HepG2 (cell line): ENCODE results near the gene ADAMTS16. TPM values are rescaled to one million over a fixed set of nuclear protein-coding genes. Genes with fewer than 3 reads are reported as not detected.

Source experiments
- ATAC-seq: fragments of 200-7000 bp; cut with Tn5 transposase; 3 replicates; pipeline ENCODE4 v1.9.1; 2020; ENCODE audit warnings: mild to moderate bottlenecking, moderate library complexity
- BruUV-seq: library from RNA; stranded (reverse); fragments of 400-500 nt; replicated peaks from 2 replicates; lab custom pipeline; 2021; lab: Mats Ljungman, UMichigan
- CTCF ChIA-PET: fragments of 300-600 bp; formaldehyde crosslinking; extraction: SDS; loops from one replicate; lab custom pipeline; 2021; ENCODE audit warnings: low total read pairs, inconsistent platforms, low intra/inter-chr PET ratio; lab: Yijun Ruan, JAX
- POLR2A ChIA-PET: fragments of 350-600 bp; sonication (Branson Sonifier 250); formaldehyde crosslinking; loops from one replicate; lab custom pipeline; 2020; ENCODE audit warnings: antibody characterized with exemption, inconsistent platforms; lab: Yijun Ruan, JAX
- DNase-seq: peaks from one replicate; pipeline ENCODE4 v3.0.0-alpha.2; 2015; ENCODE audit warnings: low spot score
- FAIRE-seq: peaks from 3 replicates; lab custom pipeline; 2011; peaks lifted over from hg19 to GRCh38; lab: Jason Lieb, UNC
- H2AFZ ChIP-seq: one replicate; pipeline ENCODE4 v1.6.1; 2011; ENCODE audit warnings: low read length, inconsistent platforms
- H3K27ac ChIP-seq: fragments of 300-600 bp; 3 replicates; pipeline ENCODE4 v1.8.0; 2011; ENCODE audit warnings: mixed run types, mild to moderate bottlenecking, mixed read lengths, low read length, inconsistent platforms; ENCODE audit not compliant: insufficient read depth; ENCODE audit errors: extremely low read length
- H3K27me3 ChIP-seq, 2 experiments: fragments of 200-600 bp in 1 of 2; 2 replicates in 1 of 2; 3 replicates in 1 of 2; pipeline versions ENCODE4 v1.6.0 to v1.8.0; 2011; ENCODE audit warnings: low read length in 2 of 2, mild to moderate bottlenecking in 2 of 2, moderate library complexity in 2 of 2, inconsistent platforms in 1 of 2; ENCODE audit not compliant: insufficient read depth in 2 of 2, control insufficient read depth in 1 of 2
- H3K36me3 ChIP-seq, 2 experiments: fragments of 200-600 bp in 1 of 2; replicated peaks in 1 of 2; 2 replicates in 1 of 2; 3 replicates in 1 of 2; pipeline versions ENCODE4 v1.5.1 to v1.8.0; 2011; ENCODE audit warnings: low read length in 2 of 2, inconsistent platforms in 1 of 2; ENCODE audit not compliant: insufficient read depth in 2 of 2, control insufficient read depth in 1 of 2
- H3K4me1 ChIP-seq: 2 replicates; pipeline ENCODE4 v1.5.1; 2012; ENCODE audit warnings: low read length, inconsistent platforms; ENCODE audit not compliant: insufficient read depth
- H3K4me2 ChIP-seq: 2 replicates; pipeline ENCODE4 v1.6.0; 2011; ENCODE audit warnings: low read depth, low read length, inconsistent platforms
- H3K4me3 ChIP-seq, 3 experiments: fragments of 200-600 bp in 1 of 3; sonication (generic), shearing (Covaris generic) in 1 of 3; replicated peaks in 1 of 3; 2 replicates each; pipeline ENCODE4 v1.5.1; 2011 to 2016; ENCODE audit warnings: low read length in 3 of 3, inconsistent platforms in 2 of 3, low read depth in 2 of 3, mild to moderate bottlenecking in 2 of 3, control low read depth in 1 of 3, mixed read lengths in 1 of 3; ENCODE audit not compliant: insufficient read depth in 1 of 3
- H3K79me2 ChIP-seq: one replicate; pipeline ENCODE4 v1.6.1; 2011; ENCODE audit warnings: low read length, inconsistent platforms; ENCODE audit not compliant: insufficient read depth
- H3K9ac ChIP-seq: 2 replicates; pipeline ENCODE4 v1.6.0; 2011; ENCODE audit warnings: mild to moderate bottlenecking, low read depth, low read length, inconsistent platforms; ENCODE audit not compliant: insufficient read depth
- H3K9me3 ChIP-seq: 2 replicates; pipeline ENCODE4 v1.5.1; 2012; ENCODE audit warnings: mild to moderate bottlenecking, low read length
- H4K20me1 ChIP-seq: 2 replicates; pipeline ENCODE4 v1.6.0; 2011; ENCODE audit warnings: inconsistent platforms, mild to moderate bottlenecking, low read length, moderate library complexity; ENCODE audit not compliant: insufficient read depth
- HNRNPUL1 ChIP-seq: fragments of 200-400 bp; formaldehyde crosslinking; IDR thresholded peaks from 2 replicates; pipeline ENCODE4 v1.6.1; 2017; ENCODE audit warnings: low read depth, mild to moderate bottlenecking, low read length, moderate library complexity
- NFE2 ChIP-seq: sonication (generic); formaldehyde crosslinking; IDR thresholded peaks from 2 replicates; pipeline ENCODE4 v1.4.0; 2020; ENCODE audit warnings: missing genetic modification reagents
- ZNF674 ChIP-seq: sonication (generic); formaldehyde crosslinking; IDR thresholded peaks from 2 replicates; pipeline ENCODE4 v1.5.0; 2020; ENCODE audit warnings: low read depth, mild to moderate bottlenecking, missing genetic modification reagents
- ZSCAN9 ChIP-seq: IDR thresholded peaks from 2 replicates; pipeline ENCODE4 v1.6.1; 2016; ENCODE audit warnings: borderline replicate concordance
- WGBS: methylation state at CpG from one replicate; pipeline ENCODE4 v1.1.6; 2017; ENCODE audit warnings: low lambda C conversion rate; 5-methylcytosine and 5-hydroxymethylcytosine counted together
- in situ Hi-C: cut with HindIII; loops from 2 replicates; pipeline ENCODE4 v1.10.0; 2017; ENCODE audit warnings: low pct_unique_long_range_greater_than_20kb; ENCODE audit not compliant: extremely low pct_ligation_motif_present
- intact Hi-C: fragments of 100-400 bp; cut with micrococcal nuclease; formaldehyde crosslinking; loops from one replicate; pipeline ENCODE4 v1.10.0; 2022; ENCODE audit not compliant: unreplicated experiment
- polyA plus RNA-seq, 8 experiments: library from polyadenylated mRNA; depleted of rRNA in 3 of 8; stranded (reverse) in 7 of 8; unstranded in 1 of 8; fragments of >200 nt; fragmentation: Illumina TruSeq in 4 of 8; extraction: Trizol in 4 of 8; gene quantifications; 2 replicates each; pipeline versions ENCODE4 v1.2.1 to v1.2.3, GENCODE V29; 2011 to 2016; ENCODE audit warnings: low read depth in 4 of 8, missing spikeins in 1 of 8, mixed read lengths in 1 of 8; ENCODE audit not compliant: insufficient read depth in 1 of 8
- total RNA-seq, 5 experiments: library from RNA; depleted of rRNA; stranded (reverse); fragments of >200 nt; fragmentation: Illumina TruSeq; extraction: Trizol; gene quantifications; 2 replicates each; pipeline ENCODE4 v1.2.3, GENCODE V29; 2016; ENCODE audit warnings: low read depth in 1 of 5
- TF ChIP-seq, protein P1 (sequence below): sonication (generic); formaldehyde crosslinking; IDR thresholded peaks from 2 replicates; pipeline ENCODE4 v1.5.1; 2020; ENCODE audit warnings: missing genetic modification reagents, mild to moderate bottlenecking, borderline replicate concordance
- TF ChIP-seq, protein P2 (sequence below): sonication (generic); formaldehyde crosslinking; IDR thresholded peaks from 2 replicates; pipeline ENCODE4 v1.4.0; 2020; ENCODE audit warnings: mild to moderate bottlenecking, missing genetic modification reagents, borderline replicate concordance
- TF ChIP-seq, protein P3 (sequence below): fragments of 450-650 bp; IDR thresholded peaks from 2 replicates; pipeline ENCODE4 v1.6.1; 2016
- TF ChIP-seq, protein P4 (sequence below), 2 experiments: sonication (generic) in 1 of 2; formaldehyde crosslinking in 1 of 2; IDR thresholded peaks; 2 replicates each; pipeline versions ENCODE4 v1.4.0 to v1.6.1; 2018 to 2020; ENCODE audit warnings: missing genetic modification reagents in 2 of 2, borderline replicate concordance in 1 of 2, low read depth in 1 of 2, mild to moderate bottlenecking in 1 of 2, missing biosample characterization in 1 of 2
- TF ChIP-seq, protein P5 (sequence below): sonication (generic); formaldehyde crosslinking; IDR thresholded peaks from 2 replicates; pipeline ENCODE4 v1.5.0; 2020; ENCODE audit warnings: mild to moderate bottlenecking, missing genetic modification reagents, moderate library complexity
- TF ChIP-seq, protein P6 (sequence below): sonication (generic); formaldehyde crosslinking; IDR thresholded peaks from 2 replicates; pipeline ENCODE4 v1.5.0; 2020; ENCODE audit warnings: missing genetic modification reagents

Gene ADAMTS16
- total and polyA plus RNA-seq, 2 of the 13 experiments (the other 11 are each of a cell fraction or from before 2014, with no cell fraction given) = 0.02 to 0.03 TPM

DNA sequence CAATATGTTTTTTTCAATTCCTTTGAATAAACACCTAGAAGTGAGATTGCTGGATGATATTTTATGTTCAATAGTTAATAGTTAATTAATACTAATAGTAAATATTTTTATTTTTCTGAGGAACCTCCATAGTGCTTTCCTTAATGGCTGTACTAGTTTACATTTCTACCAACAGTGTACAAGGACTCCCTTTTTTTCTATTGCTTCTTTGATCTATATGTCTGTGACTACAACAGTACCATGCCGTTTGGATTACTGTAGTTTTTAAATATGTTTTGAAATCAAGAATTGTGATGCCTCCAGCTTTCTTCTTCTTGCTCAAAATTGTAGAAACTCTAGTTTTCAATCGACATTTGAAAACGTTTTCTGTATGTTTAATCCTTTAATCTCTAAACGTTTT is 39.5 kb upstream of the ADAMTS16 start:
- intact Hi-C loops = no loop called here
- ATAC-seq (no peak), DNase-seq (no peak), FAIRE-seq (no peak)
- Histone ChIP-seq H2AFZ (no peak overlapping the region), H4K20me1 (no peaks in the 10 kb centered on the region), H3K79me2 (no peaks in the 10 kb centered on the region), H3K4me3 (no peak overlapping the region), H3K27ac (no peak overlapping the region), H3K27me3 (no peaks in the 10 kb centered on the region), H3K36me3 (no peaks in the 10 kb centered on the region), H3K9me3 (no peaks in the 10 kb centered on the region; the same call in 1 of the 2 replicates), H3K4me2 (no peak overlapping the region), H3K9ac (no peak overlapping the region), H3K4me1 (no peaks in the 10 kb centered on the region)
- WGBS = 1% methylated on average over 4 of the region's 4 CpGs
- in situ Hi-C loops = no loop called here
- CTCF ChIA-PET = no interaction called here
- POLR2A ChIA-PET = no interaction called here
- BruUV-seq = no TSS peak
- TF ChIP-seq NFE2 (CRISPR knock-in tag) (no peak), ZSCAN9 (CRISPR knock-in tag) (no peak), HNRNPUL1 (no peak), ZNF674 (CRISPR knock-in tag) (no peak)
- TF ChIP-seq, protein P1, sequence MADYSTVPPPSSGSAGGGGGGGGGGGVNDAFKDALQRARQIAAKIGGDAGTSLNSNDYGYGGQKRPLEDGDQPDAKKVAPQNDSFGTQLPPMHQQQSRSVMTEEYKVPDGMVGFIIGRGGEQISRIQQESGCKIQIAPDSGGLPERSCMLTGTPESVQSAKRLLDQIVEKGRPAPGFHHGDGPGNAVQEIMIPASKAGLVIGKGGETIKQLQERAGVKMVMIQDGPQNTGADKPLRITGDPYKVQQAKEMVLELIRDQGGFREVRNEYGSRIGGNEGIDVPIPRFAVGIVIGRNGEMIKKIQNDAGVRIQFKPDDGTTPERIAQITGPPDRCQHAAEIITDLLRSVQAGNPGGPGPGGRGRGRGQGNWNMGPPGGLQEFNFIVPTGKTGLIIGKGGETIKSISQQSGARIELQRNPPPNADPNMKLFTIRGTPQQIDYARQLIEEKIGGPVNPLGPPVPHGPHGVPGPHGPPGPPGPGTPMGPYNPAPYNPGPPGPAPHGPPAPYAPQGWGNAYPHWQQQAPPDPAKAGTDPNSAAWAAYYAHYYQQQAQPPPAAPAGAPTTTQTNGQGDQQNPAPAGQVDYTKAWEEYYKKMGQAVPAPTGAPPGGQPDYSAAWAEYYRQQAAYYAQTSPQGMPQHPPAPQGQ (CRISPR knock-in tag) = no peak
- TF ChIP-seq, protein P2, sequence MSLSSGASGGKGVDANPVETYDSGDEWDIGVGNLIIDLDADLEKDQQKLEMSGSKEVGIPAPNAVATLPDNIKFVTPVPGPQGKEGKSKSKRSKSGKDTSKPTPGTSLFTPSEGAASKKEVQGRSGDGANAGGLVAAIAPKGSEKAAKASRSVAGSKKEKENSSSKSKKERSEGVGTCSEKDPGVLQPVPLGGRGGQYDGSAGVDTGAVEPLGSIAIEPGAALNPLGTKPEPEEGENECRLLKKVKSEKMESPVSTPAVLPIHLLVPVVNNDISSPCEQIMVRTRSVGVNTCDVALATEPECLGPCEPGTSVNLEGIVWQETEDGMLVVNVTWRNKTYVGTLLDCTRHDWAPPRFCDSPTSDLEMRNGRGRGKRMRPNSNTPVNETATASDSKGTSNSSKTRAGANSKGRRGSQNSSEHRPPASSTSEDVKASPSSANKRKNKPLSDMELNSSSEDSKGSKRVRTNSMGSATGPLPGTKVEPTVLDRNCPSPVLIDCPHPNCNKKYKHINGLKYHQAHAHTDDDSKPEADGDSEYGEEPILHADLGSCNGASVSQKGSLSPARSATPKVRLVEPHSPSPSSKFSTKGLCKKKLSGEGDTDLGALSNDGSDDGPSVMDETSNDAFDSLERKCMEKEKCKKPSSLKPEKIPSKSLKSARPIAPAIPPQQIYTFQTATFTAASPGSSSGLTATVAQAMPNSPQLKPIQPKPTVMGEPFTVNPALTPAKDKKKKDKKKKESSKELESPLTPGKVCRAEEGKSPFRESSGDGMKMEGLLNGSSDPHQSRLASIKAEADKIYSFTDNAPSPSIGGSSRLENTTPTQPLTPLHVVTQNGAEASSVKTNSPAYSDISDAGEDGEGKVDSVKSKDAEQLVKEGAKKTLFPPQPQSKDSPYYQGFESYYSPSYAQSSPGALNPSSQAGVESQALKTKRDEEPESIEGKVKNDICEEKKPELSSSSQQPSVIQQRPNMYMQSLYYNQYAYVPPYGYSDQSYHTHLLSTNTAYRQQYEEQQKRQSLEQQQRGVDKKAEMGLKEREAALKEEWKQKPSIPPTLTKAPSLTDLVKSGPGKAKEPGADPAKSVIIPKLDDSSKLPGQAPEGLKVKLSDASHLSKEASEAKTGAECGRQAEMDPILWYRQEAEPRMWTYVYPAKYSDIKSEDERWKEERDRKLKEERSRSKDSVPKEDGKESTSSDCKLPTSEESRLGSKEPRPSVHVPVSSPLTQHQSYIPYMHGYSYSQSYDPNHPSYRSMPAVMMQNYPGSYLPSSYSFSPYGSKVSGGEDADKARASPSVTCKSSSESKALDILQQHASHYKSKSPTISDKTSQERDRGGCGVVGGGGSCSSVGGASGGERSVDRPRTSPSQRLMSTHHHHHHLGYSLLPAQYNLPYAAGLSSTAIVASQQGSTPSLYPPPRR (CRISPR knock-in tag) = no peak
- TF ChIP-seq, protein P3, sequence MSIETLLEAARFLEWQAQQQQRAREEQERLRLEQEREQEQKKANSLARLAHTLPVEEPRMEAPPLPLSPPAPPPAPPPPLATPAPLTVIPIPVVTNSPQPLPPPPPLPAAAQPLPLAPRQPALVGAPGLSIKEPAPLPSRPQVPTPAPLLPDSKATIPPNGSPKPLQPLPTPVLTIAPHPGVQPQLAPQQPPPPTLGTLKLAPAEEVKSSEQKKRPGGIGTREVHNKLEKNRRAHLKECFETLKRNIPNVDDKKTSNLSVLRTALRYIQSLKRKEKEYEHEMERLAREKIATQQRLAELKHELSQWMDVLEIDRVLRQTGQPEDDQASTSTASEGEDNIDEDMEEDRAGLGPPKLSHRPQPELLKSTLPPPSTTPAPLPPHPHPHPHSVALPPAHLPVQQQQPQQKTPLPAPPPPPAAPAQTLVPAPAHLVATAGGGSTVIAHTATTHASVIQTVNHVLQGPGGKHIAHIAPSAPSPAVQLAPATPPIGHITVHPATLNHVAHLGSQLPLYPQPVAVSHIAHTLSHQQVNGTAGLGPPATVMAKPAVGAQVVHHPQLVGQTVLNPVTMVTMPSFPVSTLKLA = no peak
- TF ChIP-seq, protein P4, sequence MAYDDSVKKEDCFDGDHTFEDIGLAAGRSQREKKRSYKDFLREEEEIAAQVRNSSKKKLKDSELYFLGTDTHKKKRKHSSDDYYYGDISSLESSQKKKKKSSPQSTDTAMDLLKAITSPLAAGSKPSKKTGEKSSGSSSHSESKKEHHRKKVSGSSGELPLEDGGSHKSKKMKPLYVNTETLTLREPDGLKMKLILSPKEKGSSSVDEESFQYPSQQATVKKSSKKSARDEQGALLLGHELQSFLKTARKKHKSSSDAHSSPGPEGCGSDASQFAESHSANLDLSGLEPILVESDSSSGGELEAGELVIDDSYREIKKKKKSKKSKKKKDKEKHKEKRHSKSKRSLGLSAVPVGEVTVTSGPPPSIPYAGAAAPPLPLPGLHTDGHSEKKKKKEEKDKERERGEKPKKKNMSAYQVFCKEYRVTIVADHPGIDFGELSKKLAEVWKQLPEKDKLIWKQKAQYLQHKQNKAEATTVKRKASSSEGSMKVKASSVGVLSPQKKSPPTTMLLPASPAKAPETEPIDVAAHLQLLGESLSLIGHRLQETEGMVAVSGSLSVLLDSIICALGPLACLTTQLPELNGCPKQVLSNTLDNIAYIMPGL (CRISPR knock-in tag; IDR thresholded peaks at IDR 0.05; ENCODE audit: borderline replicate concordance in 1 of 2, low read depth in 1 of 2) = no peak
- TF ChIP-seq, protein P5, sequence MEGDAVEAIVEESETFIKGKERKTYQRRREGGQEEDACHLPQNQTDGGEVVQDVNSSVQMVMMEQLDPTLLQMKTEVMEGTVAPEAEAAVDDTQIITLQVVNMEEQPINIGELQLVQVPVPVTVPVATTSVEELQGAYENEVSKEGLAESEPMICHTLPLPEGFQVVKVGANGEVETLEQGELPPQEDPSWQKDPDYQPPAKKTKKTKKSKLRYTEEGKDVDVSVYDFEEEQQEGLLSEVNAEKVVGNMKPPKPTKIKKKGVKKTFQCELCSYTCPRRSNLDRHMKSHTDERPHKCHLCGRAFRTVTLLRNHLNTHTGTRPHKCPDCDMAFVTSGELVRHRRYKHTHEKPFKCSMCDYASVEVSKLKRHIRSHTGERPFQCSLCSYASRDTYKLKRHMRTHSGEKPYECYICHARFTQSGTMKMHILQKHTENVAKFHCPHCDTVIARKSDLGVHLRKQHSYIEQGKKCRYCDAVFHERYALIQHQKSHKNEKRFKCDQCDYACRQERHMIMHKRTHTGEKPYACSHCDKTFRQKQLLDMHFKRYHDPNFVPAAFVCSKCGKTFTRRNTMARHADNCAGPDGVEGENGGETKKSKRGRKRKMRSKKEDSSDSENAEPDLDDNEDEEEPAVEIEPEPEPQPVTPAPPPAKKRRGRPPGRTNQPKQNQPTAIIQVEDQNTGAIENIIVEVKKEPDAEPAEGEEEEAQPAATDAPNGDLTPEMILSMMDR (CRISPR knock-in tag) = no peak
- TF ChIP-seq, protein P6, sequence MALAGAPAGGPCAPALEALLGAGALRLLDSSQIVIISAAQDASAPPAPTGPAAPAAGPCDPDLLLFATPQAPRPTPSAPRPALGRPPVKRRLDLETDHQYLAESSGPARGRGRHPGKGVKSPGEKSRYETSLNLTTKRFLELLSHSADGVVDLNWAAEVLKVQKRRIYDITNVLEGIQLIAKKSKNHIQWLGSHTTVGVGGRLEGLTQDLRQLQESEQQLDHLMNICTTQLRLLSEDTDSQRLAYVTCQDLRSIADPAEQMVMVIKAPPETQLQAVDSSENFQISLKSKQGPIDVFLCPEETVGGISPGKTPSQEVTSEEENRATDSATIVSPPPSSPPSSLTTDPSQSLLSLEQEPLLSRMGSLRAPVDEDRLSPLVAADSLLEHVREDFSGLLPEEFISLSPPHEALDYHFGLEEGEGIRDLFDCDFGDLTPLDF (CRISPR knock-in tag) = no peak
